ENCODE results near the gene PRKCE.

Gene PRKCE

DNA sequence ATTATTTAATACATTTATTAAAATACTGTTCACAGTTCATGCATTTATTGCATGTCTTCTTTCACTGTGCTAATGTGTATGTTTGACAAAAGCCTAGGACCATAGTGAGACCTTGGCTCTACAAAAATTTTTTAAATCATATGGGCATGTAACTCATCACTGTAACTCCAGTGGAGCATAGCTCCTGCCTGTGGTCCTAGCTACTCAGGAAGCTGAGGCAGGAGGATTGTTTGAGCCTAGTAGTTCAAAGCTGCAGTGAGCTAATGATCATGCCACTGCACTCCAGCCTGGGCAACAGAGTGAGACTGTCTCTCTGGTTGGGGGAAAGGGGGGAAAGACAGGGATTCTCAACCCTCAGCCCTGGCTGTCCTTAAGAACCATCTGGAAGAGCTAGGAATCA lies 137.8 kb downstream of the PRKCE start:
- no peaks in the 10 kb centered on the region for H3K9me3 Mint-ChIP-seq
- TF ChIP-seq, protein P1, sequence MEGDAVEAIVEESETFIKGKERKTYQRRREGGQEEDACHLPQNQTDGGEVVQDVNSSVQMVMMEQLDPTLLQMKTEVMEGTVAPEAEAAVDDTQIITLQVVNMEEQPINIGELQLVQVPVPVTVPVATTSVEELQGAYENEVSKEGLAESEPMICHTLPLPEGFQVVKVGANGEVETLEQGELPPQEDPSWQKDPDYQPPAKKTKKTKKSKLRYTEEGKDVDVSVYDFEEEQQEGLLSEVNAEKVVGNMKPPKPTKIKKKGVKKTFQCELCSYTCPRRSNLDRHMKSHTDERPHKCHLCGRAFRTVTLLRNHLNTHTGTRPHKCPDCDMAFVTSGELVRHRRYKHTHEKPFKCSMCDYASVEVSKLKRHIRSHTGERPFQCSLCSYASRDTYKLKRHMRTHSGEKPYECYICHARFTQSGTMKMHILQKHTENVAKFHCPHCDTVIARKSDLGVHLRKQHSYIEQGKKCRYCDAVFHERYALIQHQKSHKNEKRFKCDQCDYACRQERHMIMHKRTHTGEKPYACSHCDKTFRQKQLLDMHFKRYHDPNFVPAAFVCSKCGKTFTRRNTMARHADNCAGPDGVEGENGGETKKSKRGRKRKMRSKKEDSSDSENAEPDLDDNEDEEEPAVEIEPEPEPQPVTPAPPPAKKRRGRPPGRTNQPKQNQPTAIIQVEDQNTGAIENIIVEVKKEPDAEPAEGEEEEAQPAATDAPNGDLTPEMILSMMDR (IDR thresholded peaks at IDR 0.05; ENCODE audit: unreplicated experiment in 3 of 3), result no peak
- H3K36me3 Mint-ChIP-seq (ENCODE audit: low read depth), result no peaks in the 10 kb centered on the region
- peaks cover 14% of the 10 kb centered on the region for H3K4me1 Mint-ChIP-seq
- no peak overlapping the region for H3K4me3 Mint-ChIP-seq
- H3K27ac Mint-ChIP-seq, result no peak overlapping the region
- peaks cover 6% of the 10 kb centered on the region for H3K27me3 Mint-ChIP-seq (ENCODE audit: low read depth)

DNA sequence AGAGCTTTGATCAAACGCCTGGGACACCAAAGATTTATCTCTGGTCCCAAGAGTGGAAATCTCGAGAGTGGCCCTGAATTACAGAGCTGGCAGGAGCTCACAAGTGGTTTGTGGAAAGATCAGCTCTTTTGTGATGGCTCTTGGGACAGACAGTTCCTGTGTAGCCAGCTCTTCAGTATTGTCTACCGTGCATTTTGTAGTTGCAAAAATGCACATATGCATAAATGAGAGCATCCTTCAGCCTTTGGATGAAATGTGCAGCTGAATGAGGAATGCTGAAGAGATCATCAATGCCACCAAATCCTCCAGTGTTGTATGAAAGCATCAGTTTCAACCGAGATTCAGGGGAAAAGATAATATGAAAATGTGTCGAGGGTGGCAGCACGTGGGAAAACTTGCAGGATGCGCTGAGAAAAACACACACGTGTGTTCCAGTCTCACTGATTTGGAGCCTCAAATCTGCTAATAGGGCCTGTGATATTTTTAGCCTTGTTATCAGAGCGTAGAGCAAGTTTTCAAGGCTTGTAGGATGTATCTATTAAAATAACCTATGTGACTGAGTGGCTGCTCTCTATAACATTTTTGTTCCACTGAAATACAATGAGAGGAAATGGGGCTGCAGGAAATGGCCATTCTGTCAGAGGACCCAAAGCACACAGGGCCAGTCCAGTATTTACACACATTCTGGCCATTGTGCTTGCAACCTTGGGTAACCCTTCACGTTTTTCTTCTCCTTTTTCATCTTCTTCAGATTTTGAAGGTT lies 138.7 kb downstream of the PRKCE start:
- TF ChIP-seq, protein P1 (IDR thresholded peaks at IDR 0.05; ENCODE audit: unreplicated experiment in 3 of 3), result no peak
- H3K27ac Mint-ChIP-seq, result peak overlapping the region in 2 of 3 experiments; percentile 15 to 33
- H3K4me1 Mint-ChIP-seq, result peaks cover 22% of the 10 kb centered on the region
- H3K4me3 Mint-ChIP-seq, result no peak overlapping the region
- H3K36me3 Mint-ChIP-seq (ENCODE audit: low read depth), result no peaks in the 10 kb centered on the region
- peaks cover 6% of the 10 kb centered on the region for H3K27me3 Mint-ChIP-seq (ENCODE audit: low read depth)
- H3K9me3 Mint-ChIP-seq, result no peaks in the 10 kb centered on the region

GRCh38 chr2:45793305-45793962 lies 142.0 kb downstream of the PRKCE start:
- H3K4me1 Mint-ChIP-seq, result peaks cover 26% of the 10 kb centered on the region
- H3K27ac Mint-ChIP-seq, result peak overlapping the region in 2 of 3 experiments; percentile 47 to 57
- TF ChIP-seq, protein P1 (IDR thresholded peaks at IDR 0.05; ENCODE audit: unreplicated experiment in 3 of 3), result no peak
- H3K36me3 Mint-ChIP-seq (ENCODE audit: low read depth), result no peaks in the 10 kb centered on the region
- H3K27me3 Mint-ChIP-seq (ENCODE audit: low read depth), result peaks cover 9% of the 10 kb centered on the region
- H3K9me3 Mint-ChIP-seq, result no peaks in the 10 kb centered on the region
- no peak overlapping the region for H3K4me3 Mint-ChIP-seq

DNA sequence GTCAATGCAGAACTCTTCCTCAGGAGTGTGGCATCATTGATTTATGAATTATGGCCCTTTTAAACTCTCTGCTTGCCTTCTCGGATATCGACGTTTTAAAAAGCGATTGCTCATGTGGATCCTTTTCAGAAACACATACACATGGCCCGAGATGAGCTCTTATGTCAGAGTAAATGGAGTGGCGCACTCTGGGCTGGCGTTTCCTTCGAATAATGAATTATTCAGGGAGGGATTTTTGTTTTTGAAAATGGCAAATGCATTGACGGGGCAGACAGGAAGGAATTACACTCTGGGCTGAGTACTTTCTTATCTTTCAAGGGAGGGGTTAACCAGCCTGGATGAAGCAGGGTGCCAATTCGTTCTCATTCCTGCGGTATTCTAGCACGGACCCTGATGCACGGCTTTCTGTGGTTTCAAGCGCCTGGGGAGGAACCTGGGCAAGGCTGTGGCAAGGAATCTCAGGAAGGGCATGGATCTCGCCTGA lies 142.7 kb downstream of the PRKCE start:
- Mint-ChIP-seq H3K27me3 (ENCODE audit: low read depth) (peaks cover 9% of the 10 kb centered on the region), H3K27ac (no peak overlapping the region), H3K4me3 (no peak overlapping the region), H3K36me3 (ENCODE audit: low read depth) (no peaks in the 10 kb centered on the region), H3K4me1 (peaks cover 26% of the 10 kb centered on the region), H3K9me3 (no peaks in the 10 kb centered on the region)
- TF ChIP-seq, protein P1 (IDR thresholded peaks at IDR 0.05; ENCODE audit: unreplicated experiment in 3 of 3), result no peak

DNA sequence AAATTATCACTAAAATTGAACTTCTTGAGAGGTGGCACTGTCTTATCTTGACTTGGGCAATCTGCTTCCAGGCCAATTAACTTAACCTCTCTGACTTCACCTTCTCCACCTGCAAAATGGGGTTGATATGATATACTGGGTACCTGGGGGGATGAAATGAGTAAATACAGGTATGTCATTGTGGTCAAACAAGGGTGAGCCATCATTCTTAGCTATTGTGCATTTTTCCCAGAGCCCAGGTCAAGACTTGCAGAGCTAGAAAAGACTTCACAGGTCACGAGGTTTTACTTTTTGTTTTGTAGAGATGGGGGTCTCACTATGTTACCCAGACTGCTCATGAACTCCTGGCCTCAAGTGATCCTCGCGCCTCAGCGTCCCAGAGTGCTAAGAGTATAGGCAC lies 145.0 kb downstream of the PRKCE start:
- Mint-ChIP-seq H3K27me3 (ENCODE audit: low read depth) (peaks cover 20% of the 10 kb centered on the region), H3K4me3 (no peak overlapping the region), H3K27ac (no peak overlapping the region), H3K36me3 (ENCODE audit: low read depth) (no peaks in the 10 kb centered on the region), H3K4me1 (peaks cover 26% of the 10 kb centered on the region), H3K9me3 (no peaks in the 10 kb centered on the region)
- TF ChIP-seq, protein P1 (IDR thresholded peaks at IDR 0.05; ENCODE audit: unreplicated experiment in 3 of 3), result no peak

All from nephron (organoid).